ENCODE measurements around the gene ANKRD13C. TPM values are rescaled to one million over a fixed set of nuclear protein-coding genes. Genes with fewer than 3 reads are reported as not detected.

The ANKRD13C gene
- total RNA-seq, 2 experiments from 2014 or later = 37.4 to 37.8 TPM

DNA sequence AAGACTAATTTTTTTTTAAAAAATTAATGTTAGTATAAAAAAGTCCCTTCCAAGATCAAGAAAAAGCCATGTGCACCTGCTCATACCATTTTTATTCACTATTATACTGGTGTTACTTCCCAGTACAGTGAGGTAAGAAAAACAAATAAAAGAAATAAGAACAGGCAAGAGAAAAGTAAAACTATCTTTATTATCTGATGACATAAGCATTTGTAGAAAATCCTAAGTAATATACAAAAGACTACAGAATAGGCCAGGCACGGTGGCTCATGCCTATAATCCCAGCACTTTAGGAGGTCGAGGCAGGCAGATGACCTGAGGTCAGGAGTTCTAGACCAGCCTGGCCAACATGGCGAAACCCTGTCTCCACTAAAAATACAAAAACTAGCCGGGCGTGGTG, 68.1 kb downstream of the ANKRD13C start:
- H3K4me1 Mint-ChIP-seq (ENCODE audit: low read depth) = peaks cover 5% of the 10 kb centered on the region
- no peak for TF ChIP-seq CTCF (IDR thresholded peaks at IDR 0.05)
- H3K9me3 Mint-ChIP-seq = no peaks in the 10 kb centered on the region
- Histone ChIP-seq H3K9me3 (ENCODE audit: control insufficient read depth in 1 of 2, insufficient read depth in 1 of 2, low read length in 2 of 2) (no peaks in the 10 kb centered on the region), H3K27me3 (ENCODE audit: control insufficient read depth in 1 of 2, insufficient read depth in 2 of 2, low read length in 2 of 2) (no peaks in the 10 kb centered on the region), H3K36me3 (ENCODE audit: insufficient read depth, low read length) (peaks cover 25% of the 10 kb centered on the region), H3K27ac (ENCODE audit: low read depth in 1 of 2, low read length in 2 of 2) (no peak overlapping the region), H3K4me1 (ENCODE audit: insufficient read depth, low read length) (no peaks in the 10 kb centered on the region), H3K4me3 (ENCODE audit: low read length) (no peak overlapping the region)
- peaks cover 60% of the 10 kb centered on the region for H3K36me3 Mint-ChIP-seq (ENCODE audit: low read depth)
- CTCF ChIA-PET = no interaction called here
- intact Hi-C loops (cut with DNase I, micrococcal nuclease) = no loop called here
- H3K27ac Mint-ChIP-seq = no peak overlapping the region
- DNase-seq (no peak), ATAC-seq (ENCODE audit: poor library complexity) (no peak)
- no peak overlapping the region for H3K4me3 Mint-ChIP-seq
- no peaks in the 10 kb centered on the region for H3K27me3 Mint-ChIP-seq
- POLR2A ChIA-PET = no interaction called here

DNA sequence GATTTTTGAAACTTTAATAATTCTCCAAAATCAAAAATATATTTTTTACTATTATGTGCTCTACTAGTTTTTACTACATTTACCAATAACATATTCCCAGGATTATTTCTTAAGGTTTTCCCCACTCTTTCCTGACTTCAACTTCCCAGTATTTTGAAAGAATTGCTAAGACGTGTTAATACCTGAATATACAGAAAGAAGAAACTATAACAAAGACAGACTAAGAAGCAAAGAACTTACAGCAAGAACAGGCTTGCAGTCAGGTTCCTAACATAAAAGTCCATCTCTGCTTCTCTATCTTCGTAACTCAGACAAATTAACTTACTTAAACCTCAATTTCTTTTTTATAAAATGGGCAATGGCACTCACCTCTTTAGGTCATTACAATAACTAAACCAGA, 70.2 kb downstream of the ANKRD13C start:
- H3K9me3 ChIP-seq (ENCODE audit: control insufficient read depth in 1 of 2, insufficient read depth in 1 of 2, low read length in 2 of 2) = no peaks in the 10 kb centered on the region
- no peaks in the 10 kb centered on the region for H3K27me3 Mint-ChIP-seq
- ChIA-PET POLR2A (no interaction called here), CTCF (interaction anchor here (0.7 kb wide), 1 partner anchor 10 kb away, joined by 3 read pairs; no protein-coding TSS in a partner anchor)
- H3K36me3 Mint-ChIP-seq (ENCODE audit: low read depth) = peaks cover 59% of the 10 kb centered on the region
- H3K27ac Mint-ChIP-seq = no peak overlapping the region
- H3K4me1 Mint-ChIP-seq (ENCODE audit: low read depth) = peaks cover 10% of the 10 kb centered on the region
- no peak overlapping the region for H3K4me3 ChIP-seq (ENCODE audit: low read length)
- no peaks in the 10 kb centered on the region for H3K9me3 Mint-ChIP-seq
- no peaks in the 10 kb centered on the region for H3K27me3 ChIP-seq (ENCODE audit: control insufficient read depth in 1 of 2, insufficient read depth in 2 of 2, low read length in 2 of 2)
- DNase-seq = no peak
- intact Hi-C loops (cut with DNase I, micrococcal nuclease) = no loop called here
- TF ChIP-seq CTCF (IDR thresholded peaks at IDR 0.05) = no peak
- ATAC-seq (ENCODE audit: poor library complexity) = no peak
- peaks cover 8% of the 10 kb centered on the region for H3K36me3 ChIP-seq (ENCODE audit: insufficient read depth, low read length)
- no peak overlapping the region for H3K27ac ChIP-seq (ENCODE audit: low read depth in 1 of 2, low read length in 2 of 2)
- H3K4me3 Mint-ChIP-seq = no peak overlapping the region
- H3K4me1 ChIP-seq (ENCODE audit: insufficient read depth, low read length) = no peaks in the 10 kb centered on the region

GRCh38 chr1:70278710-70279109, 75.8 kb downstream of the ANKRD13C start:
- no peak for TF ChIP-seq CTCF (IDR thresholded peaks at IDR 0.05)
- Mint-ChIP-seq H3K4me3 (no peak overlapping the region), H3K9me3 (no peaks in the 10 kb centered on the region), H3K27me3 (no peaks in the 10 kb centered on the region), H3K4me1 (ENCODE audit: low read depth) (peaks cover 5% of the 10 kb centered on the region), H3K27ac (no peak overlapping the region), H3K36me3 (ENCODE audit: low read depth) (peaks cover 65% of the 10 kb centered on the region)
- no peaks in the 10 kb centered on the region for H3K27me3 ChIP-seq (ENCODE audit: control insufficient read depth in 1 of 2, insufficient read depth in 2 of 2, low read length in 2 of 2)
- intact Hi-C loops (cut with DNase I, micrococcal nuclease) = no loop called here
- ChIA-PET POLR2A (no interaction called here), CTCF (interaction anchor here (0.6 kb wide), 1 partner anchor 99 kb away, joined by 3 read pairs; no protein-coding TSS in a partner anchor)
- H3K27ac ChIP-seq (ENCODE audit: low read depth in 1 of 2, low read length in 2 of 2) = no peak overlapping the region
- no peaks in the 10 kb centered on the region for H3K9me3 ChIP-seq (ENCODE audit: control insufficient read depth in 1 of 2, insufficient read depth in 1 of 2, low read length in 2 of 2)
- peaks cover 33% of the 10 kb centered on the region for H3K36me3 ChIP-seq (ENCODE audit: insufficient read depth, low read length)
- no peak overlapping the region for H3K4me3 ChIP-seq (ENCODE audit: low read length)
- no peaks in the 10 kb centered on the region for H3K4me1 ChIP-seq (ENCODE audit: insufficient read depth, low read length)
- no peak for DNase-seq
- no peak for ATAC-seq (ENCODE audit: poor library complexity)

Data from CD4-positive, alpha-beta T cell (primary cell).